Measurements from ENCODE around the gene UNC45A. TPM values are rescaled to one million over a fixed set of nuclear protein-coding genes. Genes with fewer than 3 reads are reported as not detected.

Gene UNC45A
- total and polyA plus RNA-seq, 2 of the 13 experiments (the other 11 are each of a cell fraction or from before 2014, with no cell fraction given): 33.8 to 39.7 TPM

GRCh38 chr15:90934949-90935751 lies at the start of gene UNC45A (continued):
- no peak for TF ChIP-seq DNMT3B (CRISPR knock-in tag; conservative IDR thresholded peaks at IDR 0.05)
- TF ChIP-seq IRF2 (CRISPR knock-in tag; IDR thresholded peaks at IDR 0.05): no peak
- TF ChIP-seq, protein P1, sequence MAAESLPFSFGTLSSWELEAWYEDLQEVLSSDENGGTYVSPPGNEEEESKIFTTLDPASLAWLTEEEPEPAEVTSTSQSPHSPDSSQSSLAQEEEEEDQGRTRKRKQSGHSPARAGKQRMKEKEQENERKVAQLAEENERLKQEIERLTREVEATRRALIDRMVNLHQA (CRISPR knock-in tag; IDR thresholded peaks at IDR 0.05): no peak
- no peak for TF ChIP-seq NFKBIZ (CRISPR knock-in tag; IDR thresholded peaks at IDR 0.05)
- no peak for TF ChIP-seq ZNF644 (CRISPR knock-in tag; IDR thresholded peaks at IDR 0.05; ENCODE audit: low read depth)
- TF ChIP-seq, protein P2, sequence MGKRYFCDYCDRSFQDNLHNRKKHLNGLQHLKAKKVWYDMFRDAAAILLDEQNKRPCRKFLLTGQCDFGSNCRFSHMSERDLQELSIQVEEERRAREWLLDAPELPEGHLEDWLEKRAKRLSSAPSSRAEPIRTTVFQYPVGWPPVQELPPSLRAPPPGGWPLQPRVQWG (CRISPR knock-in tag; IDR thresholded peaks at IDR 0.05; ENCODE audit: borderline replicate concordance, low read depth): no peak
- TF ChIP-seq ARID4A (CRISPR knock-in tag; IDR thresholded peaks at IDR 0.05; ENCODE audit: borderline replicate concordance): peak; percentile 69; the same call in 1 of the 2 replicates
- no peak for TF ChIP-seq CENPBD1 (CRISPR knock-in tag; IDR thresholded peaks at IDR 0.05; ENCODE audit: borderline replicate concordance, low read depth)
- no peak for TF ChIP-seq SMC3 (IDR thresholded peaks at IDR 0.05; ENCODE audit: low read length)
- no peak for TF ChIP-seq ZNF101 (CRISPR knock-in tag; IDR thresholded peaks at IDR 0.05; ENCODE audit: borderline replicate concordance, low read depth)
- no peak for TF ChIP-seq ZNF773 (CRISPR knock-in tag; IDR thresholded peaks at IDR 0.05; ENCODE audit: borderline replicate concordance)
- no peak for TF ChIP-seq ZNF296 (CRISPR knock-in tag; conservative IDR thresholded peaks at IDR 0.05)
- no peak for TF ChIP-seq IRF1 (CRISPR knock-in tag; IDR thresholded peaks at IDR 0.05; ENCODE audit: low read depth)
- TF ChIP-seq ZFP36L2 (CRISPR knock-in tag; IDR thresholded peaks at IDR 0.05): no peak
- TF ChIP-seq MED13 (CRISPR knock-in tag; IDR thresholded peaks at IDR 0.05): no peak
- TF ChIP-seq FOXK2 (IDR thresholded peaks at IDR 0.05): no peak
- no peak for TF ChIP-seq RCOR2 (CRISPR knock-in tag; IDR thresholded peaks at IDR 0.05)
- TF ChIP-seq HMG20B (CRISPR knock-in tag; conservative IDR thresholded peaks at IDR 0.05): no peak
- peak; percentile 84; the same call in 1 of the 2 replicates for TF ChIP-seq NFATC3 (CRISPR knock-in tag; IDR thresholded peaks at IDR 0.05)
- TF ChIP-seq, protein P3, sequence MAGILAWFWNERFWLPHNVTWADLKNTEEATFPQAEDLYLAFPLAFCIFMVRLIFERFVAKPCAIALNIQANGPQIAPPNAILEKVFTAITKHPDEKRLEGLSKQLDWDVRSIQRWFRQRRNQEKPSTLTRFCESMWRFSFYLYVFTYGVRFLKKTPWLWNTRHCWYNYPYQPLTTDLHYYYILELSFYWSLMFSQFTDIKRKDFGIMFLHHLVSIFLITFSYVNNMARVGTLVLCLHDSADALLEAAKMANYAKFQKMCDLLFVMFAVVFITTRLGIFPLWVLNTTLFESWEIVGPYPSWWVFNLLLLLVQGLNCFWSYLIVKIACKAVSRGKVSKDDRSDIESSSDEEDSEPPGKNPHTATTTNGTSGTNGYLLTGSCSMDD (CRISPR knock-in tag; IDR thresholded peaks at IDR 0.05): no peak
- TF ChIP-seq, protein P4, sequence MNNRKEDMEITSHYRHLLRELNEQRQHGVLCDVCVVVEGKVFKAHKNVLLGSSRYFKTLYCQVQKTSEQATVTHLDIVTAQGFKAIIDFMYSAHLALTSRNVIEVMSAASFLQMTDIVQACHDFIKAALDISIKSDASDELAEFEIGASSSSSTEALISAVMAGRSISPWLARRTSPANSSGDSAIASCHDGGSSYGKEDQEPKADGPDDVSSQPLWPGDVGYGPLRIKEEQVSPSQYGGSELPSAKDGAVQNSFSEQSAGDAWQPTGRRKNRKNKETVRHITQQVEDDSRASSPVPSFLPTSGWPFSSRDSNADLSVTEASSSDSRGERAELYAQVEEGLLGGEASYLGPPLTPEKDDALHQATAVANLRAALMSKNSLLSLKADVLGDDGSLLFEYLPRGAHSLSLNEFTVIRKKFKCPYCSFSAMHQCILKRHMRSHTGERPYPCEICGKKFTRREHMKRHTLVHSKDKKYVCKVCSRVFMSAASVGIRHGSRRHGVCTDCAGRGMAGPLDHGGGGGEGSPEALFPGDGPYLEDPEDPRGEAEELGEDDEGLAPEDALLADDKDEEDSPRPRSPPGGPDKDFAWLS (CRISPR knock-in tag; IDR thresholded peaks at IDR 0.05; ENCODE audit: borderline replicate concordance): no peak

Data from HepG2 (cell line).